T-helper 2 cell treated with Interferon-gamma antibody and Interleukin-4, amounts not matched to agents 5 μg/mL and 100 μg/mL, for 36 hours (primary cell): ENCODE measurements around the gene SDF2.

ENCODE experiments used
- DNase-seq: peaks from one replicate; pipeline ENCODE4 v3.0.0; 2021; ENCODE audit warnings: low spot score
- H3K27ac Mint-ChIP-seq: one replicate; pipeline ENCODE4 v1.8.0; 2021; ENCODE audit warnings: mild to moderate bottlenecking, mixed read lengths
- H3K27me3 Mint-ChIP-seq: one replicate; pipeline ENCODE4 v1.8.0; 2021; ENCODE audit warnings: low read depth, mixed read lengths
- H3K36me3 Mint-ChIP-seq: one replicate; pipeline ENCODE4 v1.8.0; 2021; ENCODE audit warnings: low read depth, mixed read lengths
- H3K4me1 Mint-ChIP-seq: one replicate; pipeline ENCODE4 v1.8.0; 2021; ENCODE audit warnings: low read depth, mixed read lengths
- H3K4me3 Mint-ChIP-seq: one replicate; pipeline ENCODE4 v1.8.0; 2022; ENCODE audit warnings: mild to moderate bottlenecking, moderate library complexity, mixed read lengths
- H3K9me3 Mint-ChIP-seq: one replicate; pipeline ENCODE4 v1.8.0; 2021; ENCODE audit warnings: mixed read lengths

SDF2 gene

GRCh38 chr17:28599311-28600184 is 62.2 kb downstream of the SDF2 start:
- no peaks in the 10 kb centered on the region for H3K27me3 Mint-ChIP-seq
- H3K36me3 Mint-ChIP-seq: peaks cover 17% of the 10 kb centered on the region
- no peaks in the 10 kb centered on the region for H3K9me3 Mint-ChIP-seq
- peaks cover 19% of the 10 kb centered on the region for H3K4me1 Mint-ChIP-seq
- H3K27ac Mint-ChIP-seq: peak overlapping the region; percentile 96
- H3K4me3 Mint-ChIP-seq: peak overlapping the region; percentile 94
- DNase-seq: peak; percentile 69

GRCh38 chr17:28598799-28599310 is 62.9 kb downstream of the SDF2 start, which contains the start of gene SPAG5:
Gene SPAG5, minus strand, starts transcription at chr17:28599025. Its CDS starts 79 bp downstream, at chr17:28598946.
- Mint-ChIP-seq H3K9me3 (no peaks in the 10 kb centered on the region), H3K27ac (peak within 1 kb of the TSS; percentile 96), H3K36me3 (peaks cover 18% of the 10 kb centered on the region), H3K4me3 (peak within 1 kb of the TSS; percentile 94), H3K27me3 (no peaks in the 10 kb centered on the region), H3K4me1 (peaks cover 20% of the 10 kb centered on the region)
- DNase-seq: peak; percentile 96

GRCh38 chr17:28598389-28598788 is 63.3 kb downstream of the SDF2 start:
- H3K4me3 Mint-ChIP-seq: peak overlapping the region; percentile 94

More at GRCh38 chr17:28598389-28598788, 63.3 kb downstream of the SDF2 start:
- H3K36me3 Mint-ChIP-seq: peaks cover 19% of the 10 kb centered on the region
- no peak for DNase-seq
- H3K27me3 Mint-ChIP-seq: no peaks in the 10 kb centered on the region
- peak overlapping the region; percentile 96 for H3K27ac Mint-ChIP-seq
- no peaks in the 10 kb centered on the region for H3K9me3 Mint-ChIP-seq
- peaks cover 21% of the 10 kb centered on the region for H3K4me1 Mint-ChIP-seq
